KBM-7 (cell line): Measurements from ENCODE around the gene FTCD.
"Not testable (repeated sequence)": the region's sequence is repeated elsewhere in the genome, so short reads cannot be mapped to it uniquely, and the experiment has no call there.

Experiments
- DNase-seq: peaks from one replicate; pipeline ENCODE4 v3.0.0-alpha.2; 2015
- in situ Hi-C: fragments of 300-500 bp; cut with MboI; formaldehyde crosslinking; loops from 2 replicates; pipeline ENCODE4 v1.14.3; 2020; ENCODE audit warnings: low sequenced_read_pairs, low pct_unique_long_range_greater_than_20kb, mixed read lengths

FTCD gene, protein sequence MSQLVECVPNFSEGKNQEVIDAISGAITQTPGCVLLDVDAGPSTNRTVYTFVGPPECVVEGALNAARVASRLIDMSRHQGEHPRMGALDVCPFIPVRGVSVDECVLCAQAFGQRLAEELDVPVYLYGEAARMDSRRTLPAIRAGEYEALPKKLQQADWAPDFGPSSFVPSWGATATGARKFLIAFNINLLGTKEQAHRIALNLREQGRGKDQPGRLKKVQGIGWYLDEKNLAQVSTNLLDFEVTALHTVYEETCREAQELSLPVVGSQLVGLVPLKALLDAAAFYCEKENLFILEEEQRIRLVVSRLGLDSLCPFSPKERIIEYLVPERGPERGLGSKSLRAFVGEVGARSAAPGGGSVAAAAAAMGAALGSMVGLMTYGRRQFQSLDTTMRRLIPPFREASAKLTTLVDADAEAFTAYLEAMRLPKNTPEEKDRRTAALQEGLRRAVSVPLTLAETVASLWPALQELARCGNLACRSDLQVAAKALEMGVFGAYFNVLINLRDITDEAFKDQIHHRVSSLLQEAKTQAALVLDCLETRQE

DNA sequence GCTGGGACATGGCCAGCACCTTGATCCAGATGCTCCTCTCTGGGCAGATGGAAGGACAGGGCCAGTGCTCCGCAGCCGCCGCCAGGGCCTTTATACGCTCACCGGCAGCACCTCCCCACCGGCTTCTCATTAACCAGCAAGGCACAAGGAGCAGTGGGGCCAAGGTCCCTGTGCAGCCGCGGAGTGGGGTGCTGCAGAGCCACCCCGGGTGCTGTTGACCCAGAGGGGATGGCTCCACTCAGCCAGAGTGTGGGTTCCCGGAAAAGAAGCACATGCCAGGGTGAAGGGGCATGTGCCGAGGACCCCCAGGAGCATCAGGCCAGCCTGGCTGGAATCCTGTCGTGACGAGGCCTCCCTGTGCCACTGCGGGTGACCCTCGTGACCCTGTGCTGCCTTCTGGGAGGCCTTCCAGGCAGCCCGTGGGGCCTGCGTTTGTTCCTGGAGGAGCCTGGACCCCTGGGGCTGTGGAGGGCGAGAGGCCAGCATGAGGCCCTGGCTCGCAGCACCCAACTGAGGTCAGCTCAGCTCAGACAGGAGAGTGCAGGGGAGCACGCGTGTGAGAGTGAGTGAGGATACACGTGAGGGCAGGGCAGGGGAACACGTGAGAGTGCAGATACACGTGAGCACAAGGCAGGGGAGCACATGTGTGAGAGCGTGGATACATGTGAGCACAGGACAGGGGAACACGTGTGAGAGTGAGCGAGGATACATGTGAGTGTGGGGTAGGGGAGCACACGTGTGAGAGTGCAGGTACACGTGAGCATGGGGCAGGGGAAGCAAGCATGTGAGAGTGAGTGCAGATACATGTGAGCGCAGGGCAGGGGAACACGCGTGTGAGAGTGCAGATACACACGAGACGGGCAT lies at the start of gene FTCD:
Gene FTCD (minus strand): TSS at position 66 of the 864 bp plus-strand sequence. CDS start 56 bp downstream, at position 10.
- no peak for DNase-seq
- in situ Hi-C loops, result no loop called here

DNA sequence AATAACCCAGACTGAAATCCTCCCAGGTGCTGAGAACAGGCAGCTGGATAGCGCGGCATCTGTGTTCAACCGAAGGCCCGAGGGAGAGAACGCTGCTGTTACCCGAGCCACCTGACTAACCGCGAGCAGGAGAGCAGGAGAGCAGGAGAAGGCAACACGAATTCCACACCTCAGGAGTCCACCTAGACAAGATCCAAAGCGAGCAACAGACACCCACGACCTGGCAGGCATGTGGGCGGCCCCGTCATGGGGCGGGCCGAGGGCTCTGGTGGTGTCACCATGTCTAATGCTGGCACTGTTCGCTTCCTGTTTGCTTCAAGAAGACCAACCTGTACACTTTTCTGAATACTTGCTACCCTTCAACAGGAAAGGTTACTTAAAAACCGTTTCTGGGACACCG lies 49.8 kb upstream of the FTCD start:
- DNase-seq, result no peak
- in situ Hi-C loops, result no loop called here

DNA sequence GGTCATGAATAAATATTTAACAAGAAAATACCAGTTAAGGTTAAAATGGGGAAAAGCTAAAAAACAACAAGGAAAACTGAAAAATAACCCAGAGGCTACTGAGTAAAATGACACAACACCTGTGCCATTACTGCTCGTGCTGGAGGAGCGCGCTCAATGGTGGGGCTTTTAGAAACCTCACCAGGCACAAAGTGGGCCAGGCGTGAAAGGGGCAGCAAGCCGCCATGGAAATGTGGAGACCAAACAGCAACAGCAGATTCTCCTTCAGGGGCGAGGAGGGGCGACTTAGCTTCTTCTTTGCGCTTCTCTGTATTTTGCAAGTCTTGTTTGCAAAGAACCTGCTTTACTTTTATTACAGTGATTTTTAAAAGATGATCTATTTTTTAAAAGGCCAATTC lies 47.8 kb upstream of the FTCD start:
- in situ Hi-C loops, result no loop called here
- DNase-seq, result no peak

DNA sequence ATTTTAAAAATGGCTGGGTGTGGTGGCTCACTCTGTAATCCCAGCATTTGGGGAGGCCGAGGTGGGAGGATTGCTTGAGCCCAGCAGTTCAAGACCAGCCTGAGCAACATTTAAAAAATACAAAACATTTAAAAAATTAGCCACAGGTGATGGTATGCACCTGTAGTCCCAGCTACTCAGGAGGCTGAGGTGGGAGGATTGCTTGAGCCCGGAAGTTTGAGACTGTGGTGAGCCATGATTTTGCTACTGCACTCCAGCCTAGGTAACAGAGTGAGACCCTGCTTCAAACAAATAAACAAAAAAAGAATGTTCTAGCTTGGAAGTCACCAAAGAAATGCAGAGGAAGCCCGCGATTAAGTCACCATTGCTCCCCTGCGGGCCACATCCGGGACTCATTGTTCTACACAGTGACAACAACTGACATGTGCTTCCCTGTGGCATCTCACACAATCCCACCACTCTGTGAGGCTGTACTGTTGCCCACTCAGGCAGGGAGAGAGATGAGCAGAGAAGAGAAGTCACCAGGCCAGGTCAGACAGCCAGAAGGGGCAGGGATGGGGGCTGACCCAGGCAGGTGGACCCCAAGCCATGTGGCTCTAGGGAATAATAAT lies 47.3 kb upstream of the FTCD start:
- DNase-seq, result no peak
- in situ Hi-C loops, result no loop called here

DNA sequence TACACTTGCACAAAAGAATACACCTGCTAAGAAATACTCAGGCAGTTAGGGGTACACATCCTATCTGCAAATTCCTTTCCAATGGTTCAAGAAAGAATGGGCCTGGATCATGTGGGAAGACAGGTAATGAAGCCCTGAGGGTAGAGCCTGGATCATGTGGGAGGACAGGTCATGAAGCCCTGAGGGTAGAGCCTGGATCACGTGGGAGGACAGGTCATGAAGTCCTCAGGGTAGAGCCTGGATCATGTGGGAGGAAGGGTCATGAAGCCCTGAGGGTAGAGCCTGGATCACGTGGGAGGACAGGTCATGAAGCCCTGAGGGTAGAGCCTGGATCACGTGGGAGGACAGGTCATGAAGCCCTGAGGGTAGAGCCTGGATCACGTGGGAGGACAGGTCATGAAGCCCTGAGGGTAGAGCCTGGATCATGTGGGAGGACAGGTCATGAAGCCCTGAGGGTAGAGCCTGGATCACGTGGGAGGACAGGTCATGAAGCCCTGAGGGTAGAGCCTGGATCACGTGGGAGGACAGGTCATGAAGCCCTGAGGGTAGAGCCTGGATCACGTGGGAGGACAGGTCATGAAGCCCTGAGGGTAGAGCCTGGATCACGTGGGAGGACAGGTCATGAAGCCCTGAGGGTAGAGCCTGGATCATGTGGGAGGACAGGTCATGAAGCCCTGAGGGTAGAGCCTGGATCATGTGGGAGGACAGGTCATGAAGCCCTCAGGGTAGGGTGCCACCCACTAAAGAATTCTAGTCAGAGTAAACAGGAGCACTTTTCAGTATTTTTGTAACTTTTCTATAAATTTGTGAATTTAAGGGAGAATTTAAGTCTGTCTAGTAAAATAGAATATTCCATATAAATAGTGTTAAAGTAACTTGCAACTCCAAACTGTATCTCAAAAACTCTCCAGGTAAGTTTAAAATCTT lies 45.8 kb upstream of the FTCD start:
- DNase-seq, in situ Hi-C loops: not testable (repeated sequence)

DNA sequence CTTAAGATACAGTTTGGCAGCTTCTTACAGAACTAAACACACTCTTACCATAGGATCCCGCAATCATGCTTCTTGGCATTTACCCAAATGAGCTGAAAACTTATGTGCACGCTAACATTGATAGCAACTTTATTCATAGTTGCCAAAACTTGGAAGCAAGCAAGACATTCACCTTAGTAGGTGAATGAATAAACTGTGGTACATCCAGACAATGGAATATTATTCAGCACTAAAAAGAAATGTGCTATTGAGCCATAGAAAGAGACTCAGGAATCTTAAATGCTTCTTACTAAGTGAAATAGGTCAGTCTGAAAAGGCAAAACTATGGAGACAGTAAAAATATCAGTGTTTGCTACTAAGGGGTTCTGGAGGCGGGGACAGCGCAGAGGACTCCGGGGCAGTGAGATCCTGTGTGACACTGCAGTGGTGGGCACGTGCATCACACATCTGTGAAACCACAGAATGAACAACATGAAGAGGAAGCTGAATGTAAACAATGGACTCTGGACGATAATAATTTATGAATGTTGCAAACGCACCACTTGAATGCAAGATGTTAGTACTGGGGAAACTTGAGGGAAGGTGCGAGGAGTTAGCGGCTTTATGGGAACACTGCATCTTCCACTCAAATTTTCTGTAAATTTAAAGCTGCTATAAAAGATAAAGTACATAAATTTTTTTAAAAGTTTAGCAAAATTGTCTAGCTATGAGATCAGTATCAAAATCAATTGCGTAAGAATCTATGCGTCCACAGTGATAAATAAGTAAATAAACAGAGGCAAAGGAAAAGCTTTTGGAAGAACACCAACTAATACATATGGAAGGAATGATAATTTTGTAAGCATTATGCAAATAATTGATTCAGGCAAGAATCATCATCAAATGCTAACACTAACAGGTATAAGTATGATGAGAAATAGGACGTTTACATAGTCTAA lies 44.3 kb upstream of the FTCD start:
- in situ Hi-C loops, result no loop called here
- no peak for DNase-seq

DNA sequence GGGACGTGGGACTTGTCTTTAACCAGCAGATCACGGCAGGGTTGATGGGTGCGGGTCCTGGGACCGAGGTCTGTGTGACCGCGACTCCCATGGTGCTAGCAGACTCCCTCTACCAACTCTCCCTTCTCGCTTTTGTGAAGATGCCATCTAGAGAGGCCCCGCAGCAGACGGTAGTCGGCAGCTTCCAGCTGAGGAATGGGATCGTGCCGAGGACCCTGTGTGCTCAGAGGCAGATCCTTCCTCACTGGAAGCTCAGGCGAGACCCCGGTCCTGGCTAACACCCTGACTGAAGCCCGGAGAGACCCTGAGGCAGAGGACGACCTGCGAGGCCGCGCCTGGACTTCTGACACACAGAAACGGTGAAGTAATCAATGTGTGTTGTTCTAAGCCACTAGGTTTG lies 41.4 kb upstream of the FTCD start:
- no peak for DNase-seq
- in situ Hi-C loops, result no loop called here

DNA sequence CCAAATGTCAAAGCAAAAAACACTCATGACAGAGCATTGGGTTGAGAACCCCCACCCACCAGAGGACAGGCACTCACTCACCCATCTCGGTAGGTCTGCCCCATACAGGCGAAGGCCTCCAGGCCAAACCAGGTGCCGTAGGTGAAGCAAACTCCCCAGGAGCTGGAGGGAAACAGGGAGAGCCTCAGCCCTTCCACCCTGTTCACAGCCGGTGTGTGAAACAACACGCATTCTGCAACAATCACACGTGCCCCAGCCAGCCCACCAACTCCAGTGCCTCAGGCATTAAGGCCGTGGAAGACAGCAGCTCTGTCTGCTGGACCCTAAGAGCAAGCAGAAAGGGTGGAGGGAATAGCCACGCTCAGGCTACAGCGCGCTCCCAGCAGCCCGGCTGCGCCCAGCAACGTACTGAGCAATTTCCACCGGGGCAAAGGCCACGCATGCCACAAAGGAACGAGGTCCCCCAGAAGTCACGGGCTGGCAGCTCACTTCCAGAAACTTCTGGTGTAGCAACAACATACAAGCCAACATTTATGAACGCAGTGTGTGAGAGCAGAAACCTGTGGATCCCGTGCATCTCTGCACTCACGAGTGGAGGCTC lies 40.3 kb upstream of the FTCD start:
- DNase-seq, result no peak
- in situ Hi-C loops, result no loop called here

DNA sequence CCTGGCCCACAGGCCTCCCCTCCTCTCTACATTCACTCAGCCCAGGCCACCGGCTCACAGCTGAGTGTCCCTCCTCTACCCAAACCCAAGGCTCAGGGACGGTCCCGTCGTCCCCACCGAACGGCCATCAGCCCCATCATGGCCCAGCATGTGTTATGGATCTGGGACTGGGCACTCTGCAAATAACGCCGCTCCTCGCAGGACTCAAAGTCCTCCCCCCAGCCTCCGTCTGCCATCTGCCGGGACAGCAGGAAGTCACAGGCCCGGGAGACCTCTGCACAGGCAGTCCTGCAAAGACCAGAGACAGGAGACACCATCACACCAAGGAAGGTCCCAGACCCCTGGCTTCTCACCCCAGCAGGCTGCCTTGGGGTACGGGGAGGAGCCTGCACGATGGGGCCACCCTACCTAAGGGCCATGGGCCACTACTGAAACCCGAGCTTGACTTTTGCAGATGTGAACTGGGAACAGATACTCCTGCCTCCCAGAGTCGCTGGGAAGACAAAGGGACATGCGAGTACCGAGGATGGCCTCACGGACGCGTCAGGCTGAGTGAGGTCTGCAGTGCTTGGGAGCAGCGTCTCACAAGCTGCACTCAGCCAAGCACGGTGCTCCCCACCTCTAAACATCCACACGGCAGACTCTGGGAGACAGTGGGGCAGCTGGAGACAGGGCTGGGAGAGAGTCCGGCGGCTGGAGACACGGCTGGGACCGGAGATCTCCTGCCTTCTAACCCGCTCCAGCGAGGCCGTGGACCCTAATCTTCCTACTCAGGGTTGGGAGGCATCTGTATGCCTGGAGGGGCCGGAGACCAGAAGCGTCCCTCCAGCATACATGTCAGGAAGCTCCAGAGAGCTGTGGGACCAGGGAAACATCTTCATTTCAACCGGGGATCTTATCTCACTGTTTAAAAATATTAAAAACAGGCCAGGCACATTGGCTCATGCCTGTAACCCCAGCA lies 39.3 kb upstream of the FTCD start:
- in situ Hi-C loops, result no loop called here
- no peak for DNase-seq

DNA sequence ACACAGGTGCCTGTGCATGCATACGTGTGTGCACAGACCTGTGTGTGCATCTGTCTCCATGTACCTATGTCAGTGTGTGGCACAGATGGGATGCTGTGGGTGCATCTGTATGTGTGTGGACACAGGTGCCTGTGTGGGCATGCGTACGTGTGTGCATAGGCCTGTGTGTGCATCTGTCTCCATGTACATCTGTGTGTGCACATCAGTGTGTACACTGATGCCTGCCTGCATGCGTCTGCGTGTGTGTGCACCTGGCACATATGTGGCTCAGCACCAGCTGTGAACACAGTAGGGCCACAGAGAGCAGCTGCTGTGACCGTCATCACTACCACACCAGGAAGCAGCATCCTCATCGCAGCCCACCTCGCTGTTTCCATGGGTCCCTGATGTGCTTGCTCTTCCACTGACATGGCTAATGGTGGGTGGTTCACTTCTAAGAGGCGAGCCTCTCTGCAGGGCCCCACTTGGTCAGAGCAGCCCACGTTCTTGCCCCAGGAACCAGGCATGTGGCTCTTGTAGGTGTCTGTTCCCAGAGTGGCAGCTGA lies 38.5 kb upstream of the FTCD start:
- in situ Hi-C loops, result no loop called here

DNA sequence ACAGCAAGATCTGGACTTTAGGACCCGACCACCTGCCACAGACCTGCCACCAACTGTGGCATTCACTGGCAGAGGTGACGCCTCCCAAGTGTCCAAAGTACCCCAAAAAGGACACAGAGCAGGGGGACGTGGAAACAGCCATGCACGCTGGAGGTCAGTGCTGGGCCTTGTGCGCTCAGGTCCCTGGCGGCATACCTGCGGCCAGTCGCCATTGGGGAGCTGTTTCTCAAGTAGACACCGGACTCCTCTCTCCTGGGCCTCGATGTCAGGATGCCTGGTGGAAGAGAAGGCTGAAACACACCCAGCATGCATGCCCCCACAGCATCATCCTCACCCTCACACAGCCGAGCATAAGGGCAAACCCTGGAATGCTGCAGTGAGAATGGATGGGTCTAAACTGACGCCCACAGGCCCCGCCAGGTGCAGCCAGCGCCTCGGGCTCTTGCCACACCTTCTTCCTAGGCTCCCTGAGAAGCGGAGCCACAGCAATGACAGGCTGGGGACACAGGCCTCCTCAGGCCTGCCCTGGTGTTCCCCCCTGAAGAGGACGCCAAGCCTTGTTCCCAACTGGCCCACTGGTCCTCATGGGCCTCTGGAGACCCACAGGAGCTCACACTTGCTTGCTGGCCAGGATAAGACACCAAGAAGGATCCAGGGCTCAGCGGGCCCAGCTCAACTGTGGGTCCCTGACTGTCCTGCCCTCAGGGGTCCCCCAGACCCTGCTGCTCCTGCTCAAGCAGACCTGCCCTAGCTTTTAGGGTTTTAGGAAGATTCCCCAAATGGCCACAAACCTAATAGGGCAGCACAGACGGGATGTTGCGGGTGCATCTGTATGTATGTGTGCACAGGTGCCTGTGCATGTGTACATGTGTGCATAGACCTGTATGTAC lies 36.6 kb upstream of the FTCD start:
- DNase-seq, result no peak
- in situ Hi-C loops, result no loop called here

More for the DNA sequence above, 38.5 kb upstream of the FTCD start:
- no peak for DNase-seq

DNA sequence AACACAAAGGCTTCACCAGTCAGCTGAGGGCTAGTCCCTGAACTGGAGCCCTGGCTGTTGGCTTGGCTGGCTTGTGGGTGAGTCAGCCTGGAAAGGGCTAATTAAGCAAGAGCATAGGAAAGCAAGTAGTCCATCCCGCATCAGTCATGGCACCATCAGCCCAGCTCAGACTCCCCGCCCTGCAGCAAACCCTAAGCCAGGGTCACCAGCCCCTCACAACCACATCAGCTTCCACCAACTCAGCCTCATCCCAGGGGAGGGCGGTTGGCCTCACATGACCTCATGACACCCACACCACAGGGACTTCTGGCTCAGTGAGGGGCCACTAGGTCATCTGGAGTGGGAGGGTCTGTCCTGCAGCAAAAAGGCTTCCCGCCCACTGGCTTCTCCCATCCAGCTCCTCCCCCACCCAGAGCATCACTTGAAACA lies 35.9 kb upstream of the FTCD start:
- in situ Hi-C loops, result no loop called here
- DNase-seq, result no peak

DNA sequence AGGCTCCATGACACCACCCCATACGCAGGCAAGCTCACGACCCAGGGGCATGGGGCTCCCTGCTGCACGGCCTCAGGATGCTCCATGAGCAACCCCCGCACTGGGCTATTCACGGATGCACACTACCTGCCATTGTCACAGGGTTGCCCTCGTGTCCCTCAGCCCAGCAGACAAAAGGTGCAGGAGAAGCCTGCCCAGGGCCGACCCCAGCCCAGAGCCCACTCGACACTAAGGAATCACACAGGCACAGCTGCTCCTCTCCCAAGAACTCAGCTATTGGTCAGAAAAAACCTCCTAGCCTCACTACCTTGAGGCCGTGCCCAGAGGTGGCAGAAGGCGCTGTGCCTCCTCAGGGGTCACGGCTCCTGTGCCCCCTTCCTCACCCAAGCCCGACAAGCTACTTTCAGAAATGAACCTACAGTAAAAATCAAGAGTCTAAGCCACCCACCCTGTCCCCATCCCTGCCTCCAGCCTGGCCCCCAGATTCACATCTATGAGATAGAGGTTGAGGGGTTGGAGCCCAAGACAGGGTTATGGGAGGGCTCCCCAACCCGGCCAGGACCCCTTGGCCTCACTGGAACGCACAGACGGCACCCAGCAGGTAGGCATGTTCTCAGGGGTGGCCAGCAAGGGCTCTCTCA lies 35.2 kb upstream of the FTCD start:
- no peak for DNase-seq
- in situ Hi-C loops, result no loop called here

DNA sequence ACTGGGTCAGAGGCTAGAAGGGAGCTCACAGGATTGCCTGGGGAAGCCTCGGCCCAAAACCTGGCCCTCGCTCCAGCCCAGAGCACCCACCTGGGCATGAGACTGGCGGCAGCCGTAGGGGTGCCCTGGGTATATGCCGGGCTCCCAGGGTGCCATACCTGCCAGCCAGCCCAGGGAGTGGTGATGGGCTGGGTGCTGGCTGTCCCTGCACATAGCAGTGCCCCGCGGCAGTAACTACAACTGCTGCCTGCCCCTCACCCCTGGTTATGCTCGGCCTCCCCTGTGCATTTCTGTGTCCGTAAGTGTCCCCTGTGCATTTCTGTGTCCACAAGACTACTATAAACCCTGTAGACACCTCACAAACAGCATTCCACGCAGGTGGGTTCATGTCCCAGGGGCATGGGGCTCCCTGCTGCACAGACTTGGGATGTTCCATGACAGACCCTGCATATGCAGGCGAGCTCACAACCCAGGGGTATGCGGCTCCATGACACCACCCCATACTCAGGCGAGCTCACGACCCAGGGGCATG lies 34.6 kb upstream of the FTCD start:
- no peak for DNase-seq
- in situ Hi-C loops, result no loop called here
